Endothelial cell of umbilical vein (primary cell): ENCODE data around the gene DNAH3. TPM values are rescaled to one million over a fixed set of nuclear protein-coding genes. Genes with fewer than 3 reads are reported as not detected.
"Not testable (repeated sequence)": the region's sequence is repeated elsewhere in the genome, so short reads cannot be mapped to it uniquely, and the experiment has no call there.

ENCODE experiments used
- BruUV-seq: library from RNA; stranded (reverse); fragments of 400-500 nt; replicated peaks from 2 replicates; lab custom pipeline; 2021; lab: Mats Ljungman, UMichigan
- CTCF ChIA-PET: fragments of 300-600, 350-600 bp; sonication (Branson Sonifier 250); formaldehyde crosslinking; loops from one replicate; lab custom pipeline; 2021; ENCODE audit warnings: antibody characterized with exemption, inconsistent platforms; lab: Charles Lee
- POLR2A ChIA-PET: fragments of 300-600, 350-600 bp; sonication (Branson Sonifier 250); formaldehyde crosslinking; loops from one replicate; lab custom pipeline; 2021; ENCODE audit warnings: antibody characterized with exemption, inconsistent platforms; lab: Charles Lee
- DNase-seq: peaks from one replicate; pipeline ENCODE4 v3.0.0-alpha.2; 2011; ENCODE audit warnings: low read depth, low spot score
- FAIRE-seq: peaks from 2 replicates; lab custom pipeline; 2011; peaks lifted over from hg19 to GRCh38; lab: Jason Lieb, UNC
- H2AFZ ChIP-seq: 2 replicates; pipeline ENCODE4 v1.6.0; 2012; ENCODE audit warnings: low read depth, low read length, control low read depth, inconsistent platforms
- H3K27ac ChIP-seq: 2 replicates; pipeline ENCODE4 v1.5.1; 2011; ENCODE audit warnings: low read depth, mild to moderate bottlenecking, control low read depth, low read length, moderate library complexity; ENCODE audit not compliant: insufficient read depth
- H3K27me3 ChIP-seq, 2 experiments: 2 replicates each; pipeline versions ENCODE4 v1.6.0 to v1.6.1; 2011; ENCODE audit warnings: low read length in 2 of 2, mixed read lengths in 1 of 2; ENCODE audit not compliant: control insufficient read depth in 2 of 2, insufficient read depth in 2 of 2
- H3K36me3 ChIP-seq, 2 experiments: 2 replicates in 1 of 2; 3 replicates in 1 of 2; pipeline ENCODE4 v1.5.1; 2011; ENCODE audit warnings: low read length in 2 of 2, mild to moderate bottlenecking in 1 of 2, moderate library complexity in 1 of 2; ENCODE audit not compliant: control insufficient read depth in 2 of 2, insufficient read depth in 2 of 2; ENCODE audit errors: extremely low read depth in 1 of 2
- H3K4me1 ChIP-seq: 3 replicates; pipeline ENCODE4 v1.5.1; 2011; ENCODE audit warnings: mild to moderate bottlenecking, low read length; ENCODE audit not compliant: control insufficient read depth, insufficient read depth; ENCODE audit errors: extremely low read depth
- H3K4me2 ChIP-seq: 2 replicates; pipeline ENCODE4 v1.6.1; 2011; ENCODE audit warnings: low read length, control low read depth, mixed read lengths; ENCODE audit not compliant: insufficient read depth
- H3K4me3 ChIP-seq, 3 experiments: fragments of 200-600 bp in 1 of 3; sonication (generic), shearing (Covaris generic) in 1 of 3; replicated peaks in 1 of 3; 2 replicates each; pipeline ENCODE4 v1.5.1; 2011 to 2016; ENCODE audit warnings: control low read depth in 3 of 3, low read length in 3 of 3, mild to moderate bottlenecking in 2 of 3, inconsistent platforms in 1 of 3, low read depth in 1 of 3, moderate library complexity in 1 of 3; ENCODE audit not compliant: insufficient read depth in 1 of 3
- H3K79me2 ChIP-seq: 2 replicates; pipeline ENCODE4 v1.6.0; 2012; ENCODE audit warnings: low read length, inconsistent platforms; ENCODE audit not compliant: control insufficient read depth, insufficient read depth
- H3K9ac ChIP-seq: replicated peaks from 2 replicates; pipeline ENCODE3; 2011; ENCODE audit warnings: low read length, control low read depth; ENCODE audit not compliant: insufficient read depth; ENCODE audit errors: extremely low read depth
- H3K9me1 ChIP-seq: replicated peaks from 3 replicates; pipeline ENCODE4 v1.6.0; 2011; ENCODE audit warnings: mild to moderate bottlenecking, low read length; ENCODE audit not compliant: control insufficient read depth, insufficient read depth; ENCODE audit errors: extremely low read depth
- H3K9me3 ChIP-seq: replicated peaks from 2 replicates; pipeline ENCODE4 v1.5.1; 2012; ENCODE audit warnings: low read length, inconsistent platforms; ENCODE audit not compliant: control insufficient read depth, insufficient read depth
- H4K20me1 ChIP-seq: replicated peaks from 2 replicates; pipeline ENCODE3; 2011; ENCODE audit warnings: mild to moderate bottlenecking, low read length; ENCODE audit not compliant: control insufficient read depth, insufficient read depth; ENCODE audit errors: extremely low read depth
- EZH2 ChIP-seq: IDR thresholded peaks from 2 replicates; pipeline ENCODE4 v1.6.1; 2012; ENCODE audit warnings: borderline replicate concordance, low read depth, mild to moderate bottlenecking, moderate library complexity, low read length, inconsistent platforms; ENCODE audit not compliant: severe bottlenecking
- FOS ChIP-seq: IDR thresholded peaks from 2 replicates; pipeline ENCODE4 v1.6.1; 2011; ENCODE audit warnings: mild to moderate bottlenecking, low read length, moderate library complexity, borderline replicate concordance; ENCODE audit not compliant: insufficient read depth
- GATA2 ChIP-seq: IDR thresholded peaks from 2 replicates; pipeline ENCODE4 v1.7.0; 2011; ENCODE audit warnings: low read depth, mild to moderate bottlenecking, moderate library complexity, mixed read lengths, low read length; ENCODE audit not compliant: insufficient read length, insufficient read depth
- JUN ChIP-seq: IDR thresholded peaks from 2 replicates; pipeline ENCODE4 v1.6.1; 2011; ENCODE audit warnings: borderline replicate concordance, low read depth; ENCODE audit not compliant: insufficient read length, insufficient read depth
- MYC ChIP-seq: IDR thresholded peaks from one replicate; pipeline ENCODE4 v1.6.1; 2011; ENCODE audit warnings: mild to moderate bottlenecking, low read depth, low read length
- POLR2A ChIP-seq: IDR thresholded peaks from 2 replicates; pipeline ENCODE4 v1.6.1; 2012; ENCODE audit warnings: low read depth, mild to moderate bottlenecking, control low read depth, low read length
- POLR2AphosphoS5 ChIP-seq: IDR thresholded peaks from 2 replicates; pipeline ENCODE4 v1.6.1; 2012; ENCODE audit warnings: low read depth, mild to moderate bottlenecking, control low read depth, low read length, moderate library complexity; ENCODE audit not compliant: insufficient read depth
- dilution Hi-C: fragments of 300-500 bp; cut with MboI; formaldehyde crosslinking; loops from one replicate; pipeline ENCODE4 v1.15.0; 2019; ENCODE audit warnings: low sequenced_read_pairs; ENCODE audit not compliant: extremely low pct_ligation_motif_present
- intact Hi-C: fragments of 100-400 bp; cut with micrococcal nuclease; formaldehyde crosslinking; loops from one replicate; pipeline ENCODE4 v1.10.0; 2022
- polyA plus RNA-seq, 4 experiments: library from polyadenylated mRNA; depleted of rRNA in 3 of 4; stranded (reverse) in 3 of 4; unstranded in 1 of 4; fragments of >200 nt; gene quantifications; 2 replicates each; pipeline versions ENCODE4 v1.2.1 to v1.2.3, GENCODE V29; 2011 to 2012; ENCODE audit warnings: missing spikeins in 1 of 4
- total RNA-seq: library from RNA; stranded (reverse); gene quantifications from 2 replicates; pipeline ENCODE4 v1.2.3, GENCODE V29; 2021
- TF ChIP-seq, protein P1 (sequence below), 2 donors: IDR thresholded peaks; 1 replicate in 1 of 2; 2 replicates in 1 of 2; pipeline ENCODE4 v1.5.1; 2011; ENCODE audit warnings: low read length in 2 of 2, mild to moderate bottlenecking in 2 of 2, moderate library complexity in 2 of 2, control low read depth in 1 of 2, inconsistent platforms in 1 of 2, low read depth in 1 of 2; ENCODE audit not compliant: insufficient read depth in 1 of 2; ENCODE audit errors: extremely low read depth in 1 of 2
- TF ChIP-seq, protein P2 (sequence below): IDR thresholded peaks from 2 replicates; pipeline ENCODE4 v1.6.1; 2011; ENCODE audit not compliant: insufficient read depth, insufficient read length

DNAH3 gene
- total and polyA plus RNA-seq, 2 donors (not counting 3 experiments of a cell fraction or from before 2014, with no cell fraction given), result not detected

DNA sequence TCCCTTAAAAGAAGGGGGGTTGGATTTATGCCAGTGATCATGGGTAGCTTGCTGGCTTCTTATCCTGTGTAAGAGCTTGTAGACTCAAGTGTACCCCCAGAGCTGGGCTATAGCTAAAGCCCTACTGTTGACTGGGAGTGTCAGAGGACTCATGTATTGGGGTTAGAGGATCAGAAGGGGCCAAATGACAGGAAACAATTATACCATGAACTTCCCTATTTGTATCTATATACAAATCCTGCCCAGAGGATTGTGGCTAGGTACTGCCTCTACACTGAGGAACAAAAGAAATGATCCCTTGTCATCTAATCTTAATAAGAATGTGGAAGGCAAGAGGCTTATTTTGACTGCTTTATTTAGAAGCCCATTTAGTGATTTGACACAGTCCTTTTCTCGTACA, 46.5 kb upstream of the DNAH3 start:
- H3K27me3 ChIP-seq, result peaks cover 7% of the 10 kb centered on the region in 2 experiments
- H3K4me1 ChIP-seq, result no peaks in the 10 kb centered on the region
- ChIA-PET CTCF (interaction anchor here (1.2 kb wide), 1 partner anchor 12 kb away, joined by 3 read pairs; no protein-coding TSS in a partner anchor), POLR2A (no interaction called here)
- TF ChIP-seq MYC, result no peak
- TF ChIP-seq GATA2, result no peak
- no peak for TF ChIP-seq FOS
- no peak for TF ChIP-seq EZH2
- TF ChIP-seq JUN, result no peak
- TF ChIP-seq, protein P1, sequence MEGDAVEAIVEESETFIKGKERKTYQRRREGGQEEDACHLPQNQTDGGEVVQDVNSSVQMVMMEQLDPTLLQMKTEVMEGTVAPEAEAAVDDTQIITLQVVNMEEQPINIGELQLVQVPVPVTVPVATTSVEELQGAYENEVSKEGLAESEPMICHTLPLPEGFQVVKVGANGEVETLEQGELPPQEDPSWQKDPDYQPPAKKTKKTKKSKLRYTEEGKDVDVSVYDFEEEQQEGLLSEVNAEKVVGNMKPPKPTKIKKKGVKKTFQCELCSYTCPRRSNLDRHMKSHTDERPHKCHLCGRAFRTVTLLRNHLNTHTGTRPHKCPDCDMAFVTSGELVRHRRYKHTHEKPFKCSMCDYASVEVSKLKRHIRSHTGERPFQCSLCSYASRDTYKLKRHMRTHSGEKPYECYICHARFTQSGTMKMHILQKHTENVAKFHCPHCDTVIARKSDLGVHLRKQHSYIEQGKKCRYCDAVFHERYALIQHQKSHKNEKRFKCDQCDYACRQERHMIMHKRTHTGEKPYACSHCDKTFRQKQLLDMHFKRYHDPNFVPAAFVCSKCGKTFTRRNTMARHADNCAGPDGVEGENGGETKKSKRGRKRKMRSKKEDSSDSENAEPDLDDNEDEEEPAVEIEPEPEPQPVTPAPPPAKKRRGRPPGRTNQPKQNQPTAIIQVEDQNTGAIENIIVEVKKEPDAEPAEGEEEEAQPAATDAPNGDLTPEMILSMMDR (IDR thresholded peaks at IDR 0.05; ENCODE audit: extremely low read depth in 1 of 2, insufficient read depth in 1 of 2, low read depth in 1 of 2, low read length in 2 of 2), result no peak
- TF ChIP-seq POLR2AphosphoS5, result no peak
- TF ChIP-seq POLR2A, result no peak
- TF ChIP-seq, protein P2, sequence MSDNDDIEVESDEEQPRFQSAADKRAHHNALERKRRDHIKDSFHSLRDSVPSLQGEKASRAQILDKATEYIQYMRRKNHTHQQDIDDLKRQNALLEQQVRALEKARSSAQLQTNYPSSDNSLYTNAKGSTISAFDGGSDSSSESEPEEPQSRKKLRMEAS, result no peak
- no peak overlapping the region for H3K4me2 ChIP-seq
- H3K36me3 ChIP-seq, result no peaks in the 10 kb centered on the region
- no peaks in the 10 kb centered on the region for H3K9me3 ChIP-seq
- H2AFZ ChIP-seq, result no peak overlapping the region
- intact Hi-C loops, result no loop called here
- no peak overlapping the region for H3K27ac ChIP-seq
- no peaks in the 10 kb centered on the region for H3K9me1 ChIP-seq
- no peaks in the 10 kb centered on the region for H4K20me1 ChIP-seq
- no peak for DNase-seq
- H3K9ac ChIP-seq, result no peak overlapping the region
- dilution Hi-C loops, result no loop called here
- FAIRE-seq, result no peak
- BruUV-seq, result no TSS peak
- no peak overlapping the region for H3K4me3 ChIP-seq
- H3K79me2 ChIP-seq, result no peaks in the 10 kb centered on the region

DNA sequence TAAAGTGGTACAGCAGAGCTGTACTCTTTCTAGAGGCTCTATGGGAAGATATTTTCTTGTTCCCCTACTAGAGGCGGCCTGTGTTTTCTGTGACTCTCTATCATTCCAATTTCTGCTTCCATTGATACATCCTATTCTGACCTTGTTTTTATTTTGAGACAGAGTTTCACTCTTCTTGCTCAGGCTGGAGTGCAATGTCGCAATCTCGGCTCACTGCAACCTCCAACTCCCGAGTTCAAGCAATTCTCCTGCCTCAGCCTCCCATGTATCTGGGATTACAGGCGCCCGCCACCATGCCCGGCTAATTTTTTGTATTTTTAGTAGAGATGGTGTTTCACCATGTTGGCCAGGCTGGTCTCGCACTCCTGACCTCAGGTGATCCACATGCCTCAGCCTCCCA, 44.7 kb upstream of the DNAH3 start:
- dilution Hi-C loops, DNase-seq, H3K9ac ChIP-seq, H3K9me3 ChIP-seq, H3K79me2 ChIP-seq, intact Hi-C loops, H3K4me1 ChIP-seq, H4K20me1 ChIP-seq, POLR2A ChIA-PET, H3K9me1 ChIP-seq, FAIRE-seq, H2AFZ ChIP-seq, H3K27ac ChIP-seq, H3K36me3 ChIP-seq, H3K4me2 ChIP-seq, H3K4me3 ChIP-seq, BruUV-seq: not testable (repeated sequence)
- CTCF ChIA-PET, result interaction anchor here (0.6 kb wide), 1 partner anchor 852 kb away, joined by 3 read pairs; no protein-coding TSS in a partner anchor
- peaks cover 11 to 12% of the 10 kb centered on the region in 2 experiments for H3K27me3 ChIP-seq
